ENCODE measurements around the gene SLC19A1. TPM values are rescaled to one million over a fixed set of nuclear protein-coding genes. Genes with fewer than 3 reads are reported as not detected.

The SLC19A1 gene
- total and polyA plus RNA-seq, 2 donors from 2014 or later = 5.1 to 7.2 TPM

- intact Hi-C loops (cut with DNase I) = no loop called here
- Histone ChIP-seq H3K27ac (ENCODE audit: low read depth in 2 of 2, low read length in 2 of 2) (no peak overlapping the region), H3K9ac (ENCODE audit: low read length in 3 of 3) (no peak overlapping the region), H3K27me3 (ENCODE audit: control insufficient read depth, insufficient read depth, low read length) (no peaks in the 10 kb centered on the region), H3K4me3 (ENCODE audit: low read length in 3 of 3) (no peak overlapping the region), H3K9me3 (ENCODE audit: control insufficient read depth in 2 of 3, insufficient read depth in 1 of 3, low read length in 3 of 3) (no peaks in the 10 kb centered on the region), H3K36me3 (ENCODE audit: control insufficient read depth in 2 of 3, insufficient read depth in 3 of 3, low read length in 3 of 3) (no peaks in the 10 kb centered on the region), H3K4me1 (ENCODE audit: control insufficient read depth in 2 of 3, insufficient read depth in 2 of 3, low read depth in 1 of 3, low read length in 3 of 3) (peaks cover 0 to 7% (median 0%) of the 10 kb centered on the region in 3 donors)
- FAIRE-seq (no peak), DNase-seq (peak in 2 of 5 donors; percentile 34 to 74)
- TF ChIP-seq CTCF (IDR thresholded peaks at IDR 0.05; ENCODE audit: borderline replicate concordance, extremely low read depth, insufficient read depth) = no peak
These were observed 6.7 kb downstream of the SLC19A1 start for GRCh38 chr21:45535341-45536081.

- Histone ChIP-seq H3K4me3 (ENCODE audit: low read length in 3 of 3) (no peak overlapping the region), H3K9me3 (ENCODE audit: control insufficient read depth in 2 of 3, insufficient read depth in 1 of 3, low read length in 3 of 3) (no peaks in the 10 kb centered on the region), H3K27me3 (ENCODE audit: control insufficient read depth, insufficient read depth, low read length) (no peaks in the 10 kb centered on the region), H3K36me3 (ENCODE audit: control insufficient read depth in 2 of 3, insufficient read depth in 3 of 3, low read length in 3 of 3) (peaks cover 0 to 5% (median 2%) of the 10 kb centered on the region in 3 donors), H3K9ac (ENCODE audit: low read length in 3 of 3) (no peak overlapping the region), H3K4me1 (ENCODE audit: control insufficient read depth in 2 of 3, insufficient read depth in 2 of 3, low read depth in 1 of 3, low read length in 3 of 3) (peaks cover 0 to 9% (median 0%) of the 10 kb centered on the region in 3 donors), H3K27ac (ENCODE audit: low read depth in 2 of 2, low read length in 2 of 2) (peak overlapping the region in 1 of 2 donors; percentile 20)
- peak; percentile 65 to 88 (median 72) for DNase-seq
- intact Hi-C loops (cut with DNase I) = no loop called here
- no peak for TF ChIP-seq CTCF (IDR thresholded peaks at IDR 0.05; ENCODE audit: borderline replicate concordance, extremely low read depth, insufficient read depth)
- FAIRE-seq = no peak
These were observed 7.5 kb downstream of the SLC19A1 start for GRCh38 chr21:45534636-45535331.

- TF ChIP-seq CTCF (IDR thresholded peaks at IDR 0.05; ENCODE audit: borderline replicate concordance, extremely low read depth, insufficient read depth) = no peak
- DNase-seq = peak in 2 of 5 donors; percentile 35 to 65
- peaks cover 0 to 9% (median 6%) of the 10 kb centered on the region in 3 donors for H3K36me3 ChIP-seq (ENCODE audit: control insufficient read depth in 2 of 3, insufficient read depth in 3 of 3, low read length in 3 of 3)
These were observed 8.2 kb downstream of the SLC19A1 start for GRCh38 chr21:45533846-45534635.

More at GRCh38 chr21:45533846-45534635, 8.2 kb downstream of the SLC19A1 start:
- no peak overlapping the region for H3K9ac ChIP-seq (ENCODE audit: low read length in 3 of 3)
- H3K27me3 ChIP-seq (ENCODE audit: control insufficient read depth, insufficient read depth, low read length) = no peaks in the 10 kb centered on the region
- H3K4me3 ChIP-seq (ENCODE audit: low read length in 3 of 3) = no peak overlapping the region
- H3K9me3 ChIP-seq (ENCODE audit: control insufficient read depth in 2 of 3, insufficient read depth in 1 of 3, low read length in 3 of 3) = no peaks in the 10 kb centered on the region
- no peak for FAIRE-seq
- no peak overlapping the region for H3K27ac ChIP-seq (ENCODE audit: low read depth in 2 of 2, low read length in 2 of 2)
- intact Hi-C loops (cut with DNase I) = no loop called here
- H3K4me1 ChIP-seq (ENCODE audit: control insufficient read depth in 2 of 3, insufficient read depth in 2 of 3, low read depth in 1 of 3, low read length in 3 of 3) = peaks cover 0 to 14% (median 0%) of the 10 kb centered on the region in 3 donors

Measured in kidney (tissue), 14 donors.